NCI-H1417 treated with DMSO at 0.1 percent for 48 hours (cell line): ENCODE measurements around the gene NCDN.
"Not testable (repeated sequence)": the region's sequence is repeated elsewhere in the genome, so short reads cannot be mapped to it uniquely, and the experiment has no call there.

Experiments
- DNase-seq: peaks from one replicate; lab custom pipeline; 2025; lab: John Stamatoyannopoulos, UW

NCDN gene

GRCh38 chr1:35570589-35571137 lies 13.1 kb downstream of the NCDN start:
- no peak for DNase-seq

- no peak for DNase-seq
Measured at GRCh38 chr1:35571263-35571662, 13.7 kb downstream of the NCDN start.

GRCh38 chr1:35572296-35572695 lies 14.7 kb downstream of the NCDN start:
- DNase-seq: no peak

GRCh38 chr1:35573198-35574124 lies 15.9 kb downstream of the NCDN start, which contains the start of gene TFAP2E:
TSS of gene TFAP2E (plus strand) at chr1:35573314. CDS start at chr1:35573578, 264 bp downstream.
- no peak for DNase-seq

GRCh38 chr1:35574125-35574654 lies 16.6 kb downstream of the NCDN start:
- no peak for DNase-seq

- DNase-seq: no peak
Measured at GRCh38 chr1:35574655-35575415, 17.2 kb downstream of the NCDN start.

- DNase-seq: no peak
Measured at GRCh38 chr1:35575416-35575958, 17.9 kb downstream of the NCDN start.

- DNase-seq: no peak
Measured at GRCh38 chr1:35576061-35576765, 18.6 kb downstream of the NCDN start.

- not testable (repeated sequence) for DNase-seq
Measured at GRCh38 chr1:35576766-35577070, 19.1 kb downstream of the NCDN start.

- no peak for DNase-seq
Measured at GRCh38 chr1:35577071-35577998, 19.7 kb downstream of the NCDN start.

GRCh38 chr1:35580949-35581388 lies 23.4 kb downstream of the NCDN start:
- DNase-seq: no peak

- not testable (repeated sequence) for DNase-seq
Measured at GRCh38 chr1:35581621-35582020, 24.0 kb downstream of the NCDN start.

GRCh38 chr1:35585281-35585680 lies 27.7 kb downstream of the NCDN start:
- DNase-seq: no peak

GRCh38 chr1:35585805-35586204 lies 28.2 kb downstream of the NCDN start:
- not testable (repeated sequence) for DNase-seq

GRCh38 chr1:35586808-35587207 lies 29.2 kb downstream of the NCDN start:
- DNase-seq: no peak

GRCh38 chr1:35587736-35588135 lies 30.1 kb downstream of the NCDN start:
- DNase-seq: no peak

- DNase-seq: no peak
Measured at GRCh38 chr1:35588197-35588910, 30.8 kb downstream of the NCDN start.

GRCh38 chr1:35589516-35590427 lies 32.2 kb downstream of the NCDN start:
- DNase-seq: no peak
